ENCODE results near the gene PRDM11. TPM values are rescaled to one million over a fixed set of nuclear protein-coding genes. Genes with fewer than 3 reads are reported as not detected.

PRDM11 gene
- total RNA-seq, 1 experiment from 2014 or later, result 8.3 TPM

DNA sequence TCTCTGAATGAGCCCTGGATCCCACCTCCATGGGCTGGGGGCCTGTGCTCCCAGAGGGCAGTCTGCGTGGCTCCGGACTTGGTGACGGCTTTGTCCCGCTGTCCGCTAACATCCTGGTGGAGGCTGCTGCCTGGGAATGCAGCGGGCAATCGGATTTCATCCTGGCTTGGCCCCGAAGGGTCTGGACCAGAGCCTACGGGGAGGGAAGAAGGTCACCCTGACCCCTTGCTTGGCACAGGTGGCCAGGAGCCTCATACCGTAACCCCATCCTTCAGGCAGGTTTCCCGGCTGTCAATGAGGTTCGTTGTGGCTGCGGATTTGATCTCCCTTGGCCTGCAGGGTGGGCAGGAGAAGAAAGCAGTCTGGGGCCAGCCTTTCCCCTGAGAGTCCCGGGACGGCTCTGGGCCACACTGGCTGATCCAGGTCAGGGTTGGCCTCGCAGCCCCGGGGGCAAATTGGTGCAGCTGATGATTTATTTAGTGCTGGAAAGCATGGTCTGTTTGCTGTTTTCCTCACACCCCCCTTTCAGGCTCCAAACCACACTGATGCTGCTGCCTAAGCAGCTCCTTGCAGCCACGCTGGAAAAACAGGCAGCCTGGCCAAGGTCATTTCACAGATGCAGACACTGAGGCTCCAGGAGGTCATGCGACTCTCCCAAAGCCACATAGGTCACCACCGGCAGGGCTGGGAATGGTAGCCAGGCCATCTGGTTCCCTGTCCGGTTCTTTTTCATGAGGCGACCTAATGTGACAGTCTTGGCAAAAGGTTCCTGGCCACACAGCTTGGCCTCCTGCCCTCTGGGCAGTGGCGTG is 15.0 kb downstream of the PRDM11 start:
- Mint-ChIP-seq H3K4me3 (no peak overlapping the region), H3K27me3 (ENCODE audit: low read depth) (no peaks in the 10 kb centered on the region), H3K4me1 (0 out of 2 replicates have a peak, but pooled peaks cover 2% of the 10 kb centered on the region), H3K36me3 (no peaks in the 10 kb centered on the region), H3K27ac (no peak overlapping the region), H3K9me3 (no peaks in the 10 kb centered on the region)
- ChIA-PET POLR2A (no interaction called here), CTCF (no interaction called here)
- ATAC-seq (no peak), DNase-seq (ENCODE audit: low spot score) (no peak)
- TF ChIP-seq GABPB1 (CRISPR knock-in tag; IDR thresholded peaks at IDR 0.05) (no peak), ZNF416 (CRISPR knock-in tag; IDR thresholded peaks at IDR 0.05) (no peak)
- TF ChIP-seq, protein P1, sequence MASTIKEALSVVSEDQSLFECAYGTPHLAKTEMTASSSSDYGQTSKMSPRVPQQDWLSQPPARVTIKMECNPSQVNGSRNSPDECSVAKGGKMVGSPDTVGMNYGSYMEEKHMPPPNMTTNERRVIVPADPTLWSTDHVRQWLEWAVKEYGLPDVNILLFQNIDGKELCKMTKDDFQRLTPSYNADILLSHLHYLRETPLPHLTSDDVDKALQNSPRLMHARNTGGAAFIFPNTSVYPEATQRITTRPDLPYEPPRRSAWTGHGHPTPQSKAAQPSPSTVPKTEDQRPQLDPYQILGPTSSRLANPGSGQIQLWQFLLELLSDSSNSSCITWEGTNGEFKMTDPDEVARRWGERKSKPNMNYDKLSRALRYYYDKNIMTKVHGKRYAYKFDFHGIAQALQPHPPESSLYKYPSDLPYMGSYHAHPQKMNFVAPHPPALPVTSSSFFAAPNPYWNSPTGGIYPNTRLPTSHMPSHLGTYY (CRISPR knock-in tag; IDR thresholded peaks at IDR 0.05), result no peak
- TF ChIP-seq, protein P2, sequence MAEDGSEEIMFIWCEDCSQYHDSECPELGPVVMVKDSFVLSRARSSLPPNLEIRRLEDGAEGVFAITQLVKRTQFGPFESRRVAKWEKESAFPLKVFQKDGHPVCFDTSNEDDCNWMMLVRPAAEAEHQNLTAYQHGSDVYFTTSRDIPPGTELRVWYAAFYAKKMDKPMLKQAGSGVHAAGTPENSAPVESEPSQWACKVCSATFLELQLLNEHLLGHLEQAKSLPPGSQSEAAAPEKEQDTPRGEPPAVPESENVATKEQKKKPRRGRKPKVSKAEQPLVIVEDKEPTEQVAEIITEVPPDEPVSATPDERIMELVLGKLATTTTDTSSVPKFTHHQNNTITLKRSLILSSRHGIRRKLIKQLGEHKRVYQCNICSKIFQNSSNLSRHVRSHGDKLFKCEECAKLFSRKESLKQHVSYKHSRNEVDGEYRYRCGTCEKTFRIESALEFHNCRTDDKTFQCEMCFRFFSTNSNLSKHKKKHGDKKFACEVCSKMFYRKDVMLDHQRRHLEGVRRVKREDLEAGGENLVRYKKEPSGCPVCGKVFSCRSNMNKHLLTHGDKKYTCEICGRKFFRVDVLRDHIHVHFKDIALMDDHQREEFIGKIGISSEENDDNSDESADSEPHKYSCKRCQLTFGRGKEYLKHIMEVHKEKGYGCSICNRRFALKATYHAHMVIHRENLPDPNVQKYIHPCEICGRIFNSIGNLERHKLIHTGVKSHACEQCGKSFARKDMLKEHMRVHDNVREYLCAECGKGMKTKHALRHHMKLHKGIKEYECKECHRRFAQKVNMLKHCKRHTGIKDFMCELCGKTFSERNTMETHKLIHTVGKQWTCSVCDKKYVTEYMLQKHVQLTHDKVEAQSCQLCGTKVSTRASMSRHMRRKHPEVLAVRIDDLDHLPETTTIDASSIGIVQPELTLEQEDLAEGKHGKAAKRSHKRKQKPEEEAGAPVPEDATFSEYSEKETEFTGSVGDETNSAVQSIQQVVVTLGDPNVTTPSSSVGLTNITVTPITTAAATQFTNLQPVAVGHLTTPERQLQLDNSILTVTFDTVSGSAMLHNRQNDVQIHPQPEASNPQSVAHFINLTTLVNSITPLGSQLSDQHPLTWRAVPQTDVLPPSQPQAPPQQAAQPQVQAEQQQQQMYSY (CRISPR knock-in tag; IDR thresholded peaks at IDR 0.05), result no peak
- TF ChIP-seq, protein P3, sequence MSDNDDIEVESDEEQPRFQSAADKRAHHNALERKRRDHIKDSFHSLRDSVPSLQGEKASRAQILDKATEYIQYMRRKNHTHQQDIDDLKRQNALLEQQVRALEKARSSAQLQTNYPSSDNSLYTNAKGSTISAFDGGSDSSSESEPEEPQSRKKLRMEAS (CRISPR knock-in tag; IDR thresholded peaks at IDR 0.05), result no peak

DNA sequence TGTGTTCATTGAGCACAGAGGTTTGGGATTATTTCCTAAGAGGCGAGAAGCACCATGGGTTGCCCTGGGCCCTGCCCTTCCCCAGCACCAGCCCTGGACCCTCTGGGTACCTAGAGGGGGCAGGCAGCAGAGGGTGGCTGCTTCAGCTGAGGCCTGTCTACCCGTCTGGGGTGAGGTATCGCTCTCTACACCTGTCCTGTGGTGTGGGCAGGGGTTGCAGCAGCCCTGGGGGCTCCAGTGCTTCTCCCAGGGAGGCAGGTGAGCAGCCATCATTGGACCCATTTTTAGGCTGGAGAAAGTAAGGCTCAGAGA is 15.6 kb downstream of the PRDM11 start:
- Mint-ChIP-seq H3K9me3 (no peaks in the 10 kb centered on the region), H3K36me3 (no peaks in the 10 kb centered on the region), H3K4me3 (no peak overlapping the region), H3K27me3 (ENCODE audit: low read depth) (no peaks in the 10 kb centered on the region), H3K27ac (no peak overlapping the region), H3K4me1 (0 out of 2 replicates have a peak, but pooled peaks cover 2% of the 10 kb centered on the region)
- ATAC-seq (no peak), DNase-seq (ENCODE audit: low spot score) (no peak)
- ChIA-PET POLR2A (no interaction called here), CTCF (interaction anchor here (1.3 to 2.8 kb wide), 2 partner anchors 52 to 90 kb away, joined by 4 to 20 read pairs; no protein-coding TSS in a partner anchor)
- TF ChIP-seq TP53 (CRISPR knock-in tag; IDR thresholded peaks at IDR 0.05) (no peak), FOXJ3 (CRISPR knock-in tag; IDR thresholded peaks at IDR 0.05; ENCODE audit: borderline replicate concordance) (no peak), OVOL2 (CRISPR knock-in tag; IDR thresholded peaks at IDR 0.05; ENCODE audit: borderline replicate concordance) (no peak), MXD4 (CRISPR knock-in tag; IDR thresholded peaks at IDR 0.05; ENCODE audit: borderline replicate concordance) (no peak), SP1 (CRISPR knock-in tag; conservative IDR thresholded peaks at IDR 0.05) (no peak), CREM (CRISPR knock-in tag; IDR thresholded peaks at IDR 0.05) (no peak), PRRX2 (CRISPR knock-in tag; IDR thresholded peaks at IDR 0.05) (no peak)
- TF ChIP-seq, protein P4, sequence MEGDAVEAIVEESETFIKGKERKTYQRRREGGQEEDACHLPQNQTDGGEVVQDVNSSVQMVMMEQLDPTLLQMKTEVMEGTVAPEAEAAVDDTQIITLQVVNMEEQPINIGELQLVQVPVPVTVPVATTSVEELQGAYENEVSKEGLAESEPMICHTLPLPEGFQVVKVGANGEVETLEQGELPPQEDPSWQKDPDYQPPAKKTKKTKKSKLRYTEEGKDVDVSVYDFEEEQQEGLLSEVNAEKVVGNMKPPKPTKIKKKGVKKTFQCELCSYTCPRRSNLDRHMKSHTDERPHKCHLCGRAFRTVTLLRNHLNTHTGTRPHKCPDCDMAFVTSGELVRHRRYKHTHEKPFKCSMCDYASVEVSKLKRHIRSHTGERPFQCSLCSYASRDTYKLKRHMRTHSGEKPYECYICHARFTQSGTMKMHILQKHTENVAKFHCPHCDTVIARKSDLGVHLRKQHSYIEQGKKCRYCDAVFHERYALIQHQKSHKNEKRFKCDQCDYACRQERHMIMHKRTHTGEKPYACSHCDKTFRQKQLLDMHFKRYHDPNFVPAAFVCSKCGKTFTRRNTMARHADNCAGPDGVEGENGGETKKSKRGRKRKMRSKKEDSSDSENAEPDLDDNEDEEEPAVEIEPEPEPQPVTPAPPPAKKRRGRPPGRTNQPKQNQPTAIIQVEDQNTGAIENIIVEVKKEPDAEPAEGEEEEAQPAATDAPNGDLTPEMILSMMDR (IDR thresholded peaks at IDR 0.05), result no peak
- TF ChIP-seq, protein P5, sequence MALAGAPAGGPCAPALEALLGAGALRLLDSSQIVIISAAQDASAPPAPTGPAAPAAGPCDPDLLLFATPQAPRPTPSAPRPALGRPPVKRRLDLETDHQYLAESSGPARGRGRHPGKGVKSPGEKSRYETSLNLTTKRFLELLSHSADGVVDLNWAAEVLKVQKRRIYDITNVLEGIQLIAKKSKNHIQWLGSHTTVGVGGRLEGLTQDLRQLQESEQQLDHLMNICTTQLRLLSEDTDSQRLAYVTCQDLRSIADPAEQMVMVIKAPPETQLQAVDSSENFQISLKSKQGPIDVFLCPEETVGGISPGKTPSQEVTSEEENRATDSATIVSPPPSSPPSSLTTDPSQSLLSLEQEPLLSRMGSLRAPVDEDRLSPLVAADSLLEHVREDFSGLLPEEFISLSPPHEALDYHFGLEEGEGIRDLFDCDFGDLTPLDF (CRISPR knock-in tag; IDR thresholded peaks at IDR 0.05), result no peak
- TF ChIP-seq, protein P6, sequence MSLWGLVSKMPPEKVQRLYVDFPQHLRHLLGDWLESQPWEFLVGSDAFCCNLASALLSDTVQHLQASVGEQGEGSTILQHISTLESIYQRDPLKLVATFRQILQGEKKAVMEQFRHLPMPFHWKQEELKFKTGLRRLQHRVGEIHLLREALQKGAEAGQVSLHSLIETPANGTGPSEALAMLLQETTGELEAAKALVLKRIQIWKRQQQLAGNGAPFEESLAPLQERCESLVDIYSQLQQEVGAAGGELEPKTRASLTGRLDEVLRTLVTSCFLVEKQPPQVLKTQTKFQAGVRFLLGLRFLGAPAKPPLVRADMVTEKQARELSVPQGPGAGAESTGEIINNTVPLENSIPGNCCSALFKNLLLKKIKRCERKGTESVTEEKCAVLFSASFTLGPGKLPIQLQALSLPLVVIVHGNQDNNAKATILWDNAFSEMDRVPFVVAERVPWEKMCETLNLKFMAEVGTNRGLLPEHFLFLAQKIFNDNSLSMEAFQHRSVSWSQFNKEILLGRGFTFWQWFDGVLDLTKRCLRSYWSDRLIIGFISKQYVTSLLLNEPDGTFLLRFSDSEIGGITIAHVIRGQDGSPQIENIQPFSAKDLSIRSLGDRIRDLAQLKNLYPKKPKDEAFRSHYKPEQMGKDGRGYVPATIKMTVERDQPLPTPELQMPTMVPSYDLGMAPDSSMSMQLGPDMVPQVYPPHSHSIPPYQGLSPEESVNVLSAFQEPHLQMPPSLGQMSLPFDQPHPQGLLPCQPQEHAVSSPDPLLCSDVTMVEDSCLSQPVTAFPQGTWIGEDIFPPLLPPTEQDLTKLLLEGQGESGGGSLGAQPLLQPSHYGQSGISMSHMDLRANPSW (CRISPR knock-in tag; conservative IDR thresholded peaks at IDR 0.05; ENCODE audit: low read depth), result no peak
- TF ChIP-seq, protein P7, sequence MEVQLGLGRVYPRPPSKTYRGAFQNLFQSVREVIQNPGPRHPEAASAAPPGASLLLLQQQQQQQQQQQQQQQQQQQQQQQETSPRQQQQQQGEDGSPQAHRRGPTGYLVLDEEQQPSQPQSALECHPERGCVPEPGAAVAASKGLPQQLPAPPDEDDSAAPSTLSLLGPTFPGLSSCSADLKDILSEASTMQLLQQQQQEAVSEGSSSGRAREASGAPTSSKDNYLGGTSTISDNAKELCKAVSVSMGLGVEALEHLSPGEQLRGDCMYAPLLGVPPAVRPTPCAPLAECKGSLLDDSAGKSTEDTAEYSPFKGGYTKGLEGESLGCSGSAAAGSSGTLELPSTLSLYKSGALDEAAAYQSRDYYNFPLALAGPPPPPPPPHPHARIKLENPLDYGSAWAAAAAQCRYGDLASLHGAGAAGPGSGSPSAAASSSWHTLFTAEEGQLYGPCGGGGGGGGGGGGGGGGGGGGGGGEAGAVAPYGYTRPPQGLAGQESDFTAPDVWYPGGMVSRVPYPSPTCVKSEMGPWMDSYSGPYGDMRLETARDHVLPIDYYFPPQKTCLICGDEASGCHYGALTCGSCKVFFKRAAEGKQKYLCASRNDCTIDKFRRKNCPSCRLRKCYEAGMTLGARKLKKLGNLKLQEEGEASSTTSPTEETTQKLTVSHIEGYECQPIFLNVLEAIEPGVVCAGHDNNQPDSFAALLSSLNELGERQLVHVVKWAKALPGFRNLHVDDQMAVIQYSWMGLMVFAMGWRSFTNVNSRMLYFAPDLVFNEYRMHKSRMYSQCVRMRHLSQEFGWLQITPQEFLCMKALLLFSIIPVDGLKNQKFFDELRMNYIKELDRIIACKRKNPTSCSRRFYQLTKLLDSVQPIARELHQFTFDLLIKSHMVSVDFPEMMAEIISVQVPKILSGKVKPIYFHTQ (CRISPR knock-in tag; IDR thresholded peaks at IDR 0.05), result no peak
- TF ChIP-seq, protein P8, sequence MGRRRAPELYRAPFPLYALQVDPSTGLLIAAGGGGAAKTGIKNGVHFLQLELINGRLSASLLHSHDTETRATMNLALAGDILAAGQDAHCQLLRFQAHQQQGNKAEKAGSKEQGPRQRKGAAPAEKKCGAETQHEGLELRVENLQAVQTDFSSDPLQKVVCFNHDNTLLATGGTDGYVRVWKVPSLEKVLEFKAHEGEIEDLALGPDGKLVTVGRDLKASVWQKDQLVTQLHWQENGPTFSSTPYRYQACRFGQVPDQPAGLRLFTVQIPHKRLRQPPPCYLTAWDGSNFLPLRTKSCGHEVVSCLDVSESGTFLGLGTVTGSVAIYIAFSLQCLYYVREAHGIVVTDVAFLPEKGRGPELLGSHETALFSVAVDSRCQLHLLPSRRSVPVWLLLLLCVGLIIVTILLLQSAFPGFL (CRISPR knock-in tag; IDR thresholded peaks at IDR 0.05; ENCODE audit: borderline replicate concordance), result no peak
